Stimulated activated CD4-positive, alpha-beta T cell treated with anti-CD3 and anti-CD28 coated beads, Interleukin-4, amount 100 ng/mL, for 24 hours (primary cell): ENCODE measurements around the gene GGTLC2.
"Not testable (repeated sequence)": the region's sequence is repeated elsewhere in the genome, so short reads cannot be mapped to it uniquely, and the experiment has no call there.

Experiments used
- DNase-seq: peaks from one replicate; pipeline ENCODE4 v3.0.0-alpha.2; 2020

GGTLC2 gene

GRCh38 chr22:22670076-22670795 is 25.8 kb downstream of the GGTLC2 start:
- no peak for DNase-seq

- no peak for DNase-seq
Observed at GRCh38 chr22:22671506-22671905, 27.1 kb downstream of the GGTLC2 start.

GRCh38 chr22:22673099-22673498 is 28.7 kb downstream of the GGTLC2 start:
- DNase-seq, result no peak

GRCh38 chr22:22673628-22674027 is 29.2 kb downstream of the GGTLC2 start:
- no peak for DNase-seq

GRCh38 chr22:22674467-22674866 is 30.1 kb downstream of the GGTLC2 start:
- DNase-seq, result no peak

GRCh38 chr22:22678970-22679369 is 34.6 kb downstream of the GGTLC2 start:
- DNase-seq, result no peak

GRCh38 chr22:22680396-22680795 is 36.0 kb downstream of the GGTLC2 start:
- DNase-seq, result no peak

- no peak for DNase-seq
Observed at GRCh38 chr22:22681221-22681739, 36.9 kb downstream of the GGTLC2 start.

- DNase-seq, result no peak
Observed at GRCh38 chr22:22682196-22682595, 37.8 kb downstream of the GGTLC2 start.

- DNase-seq, result no peak
Observed at GRCh38 chr22:22682807-22683667, 38.6 kb downstream of the GGTLC2 start.

GRCh38 chr22:22683668-22684361 is 39.4 kb downstream of the GGTLC2 start:
- DNase-seq, result no peak

- DNase-seq, result no peak
Observed at GRCh38 chr22:22684580-22685561, 40.5 kb downstream of the GGTLC2 start.

GRCh38 chr22:22685586-22685985 is 41.2 kb downstream of the GGTLC2 start:
- no peak for DNase-seq

GRCh38 chr22:22686202-22687115 is 42.0 kb downstream of the GGTLC2 start:
- DNase-seq, result not testable (repeated sequence)

- DNase-seq, result peak; percentile 18
Observed at GRCh38 chr22:22687638-22688500, 43.5 kb downstream of the GGTLC2 start.

- DNase-seq, result no peak
Observed at GRCh38 chr22:22689621-22690345, 45.4 kb downstream of the GGTLC2 start.

- DNase-seq, result no peak
Observed at GRCh38 chr22:22691055-22691454, 46.6 kb downstream of the GGTLC2 start.

GRCh38 chr22:22691716-22692701 is 47.6 kb downstream of the GGTLC2 start:
- no peak for DNase-seq
